Loucy (cell line): Measurements from ENCODE around the gene NONO.
"Not testable (repeated sequence)": the region's sequence is repeated elsewhere in the genome, so short reads cannot be mapped to it uniquely, and the experiment has no call there.

ENCODE experiments used
- H2AFZ ChIP-seq: fragments of 200-600 bp; sonication (generic); 2 replicates; pipeline ENCODE4 v1.6.0; 2016; ENCODE audit warnings: antibody characterized with exemption, mild to moderate bottlenecking, low read length, moderate library complexity
- H3F3A ChIP-seq: fragments of 200-600 bp; 2 replicates; pipeline ENCODE4 v1.6.0; 2016; ENCODE audit warnings: antibody characterized with exemption, low read depth, mild to moderate bottlenecking
- H3K27me3 ChIP-seq: fragments of 200-600 bp; sonication (generic); 2 replicates; pipeline ENCODE4 v1.6.1; 2014; ENCODE audit warnings: low read length, mild to moderate bottlenecking; ENCODE audit not compliant: insufficient read depth, poor library complexity, severe bottlenecking
- H3K36me3 ChIP-seq: fragments of 200-600 bp; sonication (generic); 2 replicates; pipeline ENCODE4 v1.6.1; 2016; ENCODE audit warnings: low read length; ENCODE audit not compliant: insufficient read depth
- H3K4me1 ChIP-seq: fragments of 200-600 bp; sonication (generic); 2 replicates; pipeline ENCODE4 v1.5.1; 2014; ENCODE audit warnings: low read length, mild to moderate bottlenecking; ENCODE audit not compliant: insufficient read depth, poor library complexity, severe bottlenecking
- H3K4me2 ChIP-seq: fragments of 200-600 bp; sonication (generic); 2 replicates; pipeline ENCODE4 v1.6.0; 2014; ENCODE audit warnings: antibody characterized with exemption, low read length, low read depth, mild to moderate bottlenecking; ENCODE audit not compliant: poor library complexity, severe bottlenecking
- H3K4me3 ChIP-seq: fragments of 200-600 bp; sonication (generic); 2 replicates; pipeline ENCODE4 v1.5.1; 2014; ENCODE audit warnings: low read length, mild to moderate bottlenecking, mixed read lengths; ENCODE audit not compliant: poor library complexity, severe bottlenecking
- H3K79me2 ChIP-seq: fragments of 200-600 bp; sonication (generic); 2 replicates; pipeline ENCODE4 v1.6.1; 2014; ENCODE audit warnings: low read length; ENCODE audit not compliant: insufficient read depth
- H3K9ac ChIP-seq: fragments of 200-600 bp; sonication (generic); 2 replicates; pipeline ENCODE4 v1.6.0; 2014; ENCODE audit warnings: mild to moderate bottlenecking, low read depth, low read length, moderate library complexity; ENCODE audit not compliant: poor library complexity, severe bottlenecking
- H3K9me2 ChIP-seq: fragments of 200-600 bp; sonication (generic); replicated peaks from 2 replicates; pipeline ENCODE4 v1.6.1; 2016; ENCODE audit warnings: low read depth, low read length, mixed read lengths
- H3K9me3 ChIP-seq: fragments of 200-600 bp; sonication (generic); 2 replicates; pipeline ENCODE4 v1.6.1; 2014; ENCODE audit warnings: mild to moderate bottlenecking, antibody characterized with exemption, low read length, low read depth; ENCODE audit not compliant: insufficient read depth
- H4K20me1 ChIP-seq: fragments of 200-600 bp; sonication (generic); 2 replicates; pipeline ENCODE4 v1.6.0; 2014; ENCODE audit warnings: antibody characterized with exemption, low read length, mild to moderate bottlenecking; ENCODE audit not compliant: insufficient read depth, poor library complexity, severe bottlenecking
- CTCF ChIP-seq: fragments of 200-600 bp; sonication (generic); conservative IDR thresholded peaks from 2 replicates; pipeline ENCODE4 v1.5.1; 2014; ENCODE audit warnings: mild to moderate bottlenecking, antibody characterized with exemption, low read length
- EZH2phosphoT487 ChIP-seq: fragments of 200-600 bp; IDR thresholded peaks from 2 replicates; pipeline ENCODE4 v1.6.1; 2018; ENCODE audit warnings: antibody characterized with exemption, mild to moderate bottlenecking, moderate library complexity, borderline replicate concordance

Gene NONO

DNA sequence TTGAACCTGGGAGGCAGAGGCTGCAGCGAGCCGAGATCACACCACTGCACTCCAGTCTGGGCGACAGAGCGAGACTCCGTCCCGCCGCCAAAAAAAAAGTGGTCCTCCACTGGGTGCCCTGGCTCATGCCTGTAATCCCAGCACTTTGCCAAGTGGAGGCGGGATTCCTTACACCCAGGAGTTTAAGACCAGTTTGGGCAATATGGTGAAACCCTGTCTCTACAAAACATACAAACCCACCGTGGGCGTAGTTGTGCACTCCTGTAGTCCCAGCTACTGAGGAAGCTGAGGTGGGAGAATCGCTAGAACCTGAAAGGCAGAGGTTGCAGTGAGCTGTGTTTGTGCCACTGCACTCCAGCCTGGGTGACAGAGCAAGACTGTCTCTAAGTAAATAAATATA lies 2.1 kb upstream of the NONO start:
- Histone ChIP-seq H3K4me1 (peaks cover 16% of the 10 kb centered on the region), H3K79me2 (peaks cover 33% of the 10 kb centered on the region), H4K20me1 (peaks cover 26% of the 10 kb centered on the region)
- H2AFZ ChIP-seq, H3K36me3 ChIP-seq, H3K9me2 ChIP-seq, H3K27me3 ChIP-seq, H3K4me3 ChIP-seq, H3K9ac ChIP-seq, H3K4me2 ChIP-seq, H3F3A ChIP-seq, H3K9me3 ChIP-seq: not testable (repeated sequence)

- H3F3A ChIP-seq: no peaks in the 10 kb centered on the region
- peak overlapping the region; percentile 97 for H3K9ac ChIP-seq
- H3K9me2 ChIP-seq: no peaks in the 10 kb centered on the region
- H3K4me2 ChIP-seq: peak overlapping the region; percentile 96
- H2AFZ ChIP-seq: peak overlapping the region; percentile 87
- peaks cover 3% of the 10 kb centered on the region; the same call in 1 of the 2 replicates for H3K36me3 ChIP-seq
- peaks cover 16% of the 10 kb centered on the region for H3K4me1 ChIP-seq
- H3K4me3 ChIP-seq: peak overlapping the region; percentile 100
- no peaks in the 10 kb centered on the region for H3K9me3 ChIP-seq
- H3K79me2 ChIP-seq: peaks cover 48% of the 10 kb centered on the region
- peaks cover 4% of the 10 kb centered on the region for H3K27me3 ChIP-seq
- TF ChIP-seq EZH2phosphoT487 (no peak), CTCF (no peak)
- H4K20me1 ChIP-seq: peaks cover 40% of the 10 kb centered on the region
These were observed 677 bp upstream of the NONO start for GRCh38 chrX:71282514-71283402.

DNA sequence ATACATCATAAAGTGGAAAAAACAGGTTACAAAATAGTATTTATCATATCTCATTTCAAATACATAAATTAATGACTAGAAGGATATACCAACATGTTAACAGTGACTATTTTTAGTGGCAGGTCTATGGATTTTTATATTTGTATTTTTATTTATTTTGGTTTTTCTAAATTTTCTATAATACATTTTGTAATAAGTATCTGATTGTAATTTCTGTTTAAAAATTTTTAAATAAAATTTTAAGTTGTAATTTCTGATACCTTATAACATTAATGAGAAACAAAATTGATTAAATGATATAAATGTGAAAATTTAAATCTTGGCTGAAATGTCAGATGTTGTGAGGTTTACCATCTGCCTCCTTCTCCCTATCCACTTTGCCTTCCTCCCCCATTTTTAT lies 2.5 kb downstream of the NONO start:
- peaks cover 79% of the 10 kb centered on the region for H3K79me2 ChIP-seq
- peaks cover 70% of the 10 kb centered on the region for H4K20me1 ChIP-seq
- H3K4me3 ChIP-seq: peak overlapping the region; percentile 100
- peaks cover 13% of the 10 kb centered on the region for H3K36me3 ChIP-seq
- no peaks in the 10 kb centered on the region for H3K9me3 ChIP-seq
- H3K4me2 ChIP-seq: peak overlapping the region; percentile 77
- H3K4me1 ChIP-seq: peaks cover 19% of the 10 kb centered on the region
- H3K9ac ChIP-seq: peak overlapping the region; percentile 97
- H3F3A ChIP-seq: no peaks in the 10 kb centered on the region
- TF ChIP-seq CTCF (no peak), EZH2phosphoT487 (no peak)
- H3K9me2 ChIP-seq: no peaks in the 10 kb centered on the region
- H3K27me3 ChIP-seq: peaks cover 4% of the 10 kb centered on the region
- no peak overlapping the region for H2AFZ ChIP-seq
